Lower lobe of right lung (tissue), 2 donors: Measurements from ENCODE around the gene ACAT2. TPM values are rescaled to one million over a fixed set of nuclear protein-coding genes. Genes with fewer than 3 reads are reported as not detected.
A peak's percentile ranks its signal among the peaks of the same experiment; 100 is the strongest.

ENCODE experiments used
- ATAC-seq, 2 donors: fragments of 200-7000 bp; cut with Tn5 transposase; one replicate each; pipeline ENCODE4 v1.9.1; 2020 to 2022; ENCODE audit warnings: mild to moderate bottlenecking in 2 of 2, moderate library complexity in 2 of 2
- DNase-seq: peaks from one replicate; pipeline ENCODE4 v3.0.0-alpha.2; 2020
- H3K27ac ChIP-seq: fragments of 200-600 bp; one replicate; pipeline ENCODE4 v1.8.0; 2022
- H3K27me3 ChIP-seq: fragments of 200-600 bp; one replicate; pipeline ENCODE4 v1.8.0; 2022; ENCODE audit warnings: low read depth
- H3K36me3 ChIP-seq: fragments of 200-600 bp; one replicate; pipeline ENCODE4 v1.8.0; 2022; ENCODE audit warnings: mild to moderate bottlenecking
- H3K4me1 ChIP-seq: fragments of 200-600 bp; one replicate; pipeline ENCODE4 v1.8.0; 2022
- H3K4me3 ChIP-seq: fragments of 200-600 bp; one replicate; pipeline ENCODE4 v1.8.0; 2022; ENCODE audit warnings: mild to moderate bottlenecking
- H3K9me3 ChIP-seq: fragments of 200-600 bp; one replicate; pipeline ENCODE4 v1.8.0; 2022
- CTCF ChIP-seq: fragments of 200-600 bp; IDR thresholded peaks from one replicate; pipeline ENCODE4 v1.8.0; 2022; ENCODE audit warnings: antibody characterized with exemption, mild to moderate bottlenecking
- intact Hi-C: fragments of 100-400 bp; cut with DNase I; formaldehyde crosslinking; loops from one replicate; pipeline ENCODE4 v1.11.0; 2022
- total RNA-seq: library from RNA; stranded (reverse); fragmentation: NEBNext Ultra II Directional; extraction: Animal tissue kit (Norgen Biotek cat#: 25700); gene quantifications from one replicate; pipeline ENCODE4 v1.2.1, GENCODE V29; 2021
- donor health status: DM: no; HTN: yes; CAD: no; lungs with severe emphysema.

The ACAT2 gene
- total RNA-seq, 1 donor from 2014 or later = 42.4 TPM

- no peaks in the 10 kb centered on the region for H3K9me3 ChIP-seq
- peaks cover 93% of the 10 kb centered on the region for H3K36me3 ChIP-seq
- intact Hi-C loops = no loop called here
- ATAC-seq (no peak), DNase-seq (no peak)
- TF ChIP-seq CTCF = no peak
- no peaks in the 10 kb centered on the region for H3K27me3 ChIP-seq
- no peaks in the 10 kb centered on the region for H3K4me1 ChIP-seq
- no peak overlapping the region for H3K27ac ChIP-seq
- no peak overlapping the region for H3K4me3 ChIP-seq
Observed at GRCh38 chr6:159778542-159779103, 16.8 kb downstream of the ACAT2 start.

GRCh38 chr6:159788276-159788675, 26.4 kb downstream of the ACAT2 start:
- Histone ChIP-seq H3K27me3 (no peaks in the 10 kb centered on the region), H3K36me3 (peaks cover 58% of the 10 kb centered on the region), H3K4me3 (peak overlapping the region; percentile 99), H3K4me1 (peaks cover 46% of the 10 kb centered on the region), H3K27ac (no peak overlapping the region), H3K9me3 (no peaks in the 10 kb centered on the region)
- TF ChIP-seq CTCF = no peak
- no peak for ATAC-seq
- DNase-seq = no peak
- intact Hi-C loops = no loop called here

GRCh38 chr6:159788753-159789376, 27.0 kb downstream of the ACAT2 start:
- peaks cover 58% of the 10 kb centered on the region for H3K36me3 ChIP-seq
- no peaks in the 10 kb centered on the region for H3K27me3 ChIP-seq
- no peaks in the 10 kb centered on the region for H3K9me3 ChIP-seq
- ATAC-seq = peak; percentile 14 to 22
- H3K27ac ChIP-seq = peak overlapping the region; percentile 91
- intact Hi-C loops = no loop called here
- H3K4me1 ChIP-seq = peaks cover 46% of the 10 kb centered on the region
- DNase-seq = peak; percentile 63
- TF ChIP-seq CTCF = no peak
- H3K4me3 ChIP-seq = peak overlapping the region; percentile 99

- TF ChIP-seq CTCF = no peak
- peak within 1 kb of the TSS; percentile 99 for H3K4me3 ChIP-seq
- DNase-seq = peak; percentile 100
- H3K9me3 ChIP-seq = no peaks in the 10 kb centered on the region
- peaks cover 46% of the 10 kb centered on the region for H3K4me1 ChIP-seq
- peaks cover 58% of the 10 kb centered on the region for H3K36me3 ChIP-seq
- intact Hi-C loops = no loop called here
- no peaks in the 10 kb centered on the region for H3K27me3 ChIP-seq
- ATAC-seq = peak; percentile 95
- peak within 1 kb of the TSS; percentile 91 for H3K27ac ChIP-seq
Observed at GRCh38 chr6:159789377-159790148, 27.7 kb downstream of the ACAT2 start, which contains the start of gene TCP1. TSS of gene TCP1 (minus strand) at chr6:159789602. CDS start at chr6:159789468, 134 bp downstream.

GRCh38 chr6:159790149-159790955, 28.5 kb downstream of the ACAT2 start, which contains the start of gene MRPL18:
TSS of gene MRPL18 (plus strand) at chr6:159790467. CDS start at chr6:159790588, 121 bp downstream.
- H3K4me3 ChIP-seq = peak within 1 kb of the TSS; percentile 99
- no peaks in the 10 kb centered on the region for H3K27me3 ChIP-seq
- peaks cover 55% of the 10 kb centered on the region for H3K36me3 ChIP-seq
- DNase-seq = peak; percentile 95
- no peak for TF ChIP-seq CTCF
- ATAC-seq = peak; percentile 94 to 95
- H3K4me1 ChIP-seq = peaks cover 46% of the 10 kb centered on the region
- H3K9me3 ChIP-seq = no peaks in the 10 kb centered on the region
- intact Hi-C loops = no loop called here
- H3K27ac ChIP-seq = peak within 1 kb of the TSS; percentile 91
